Naive thymus-derived CD4-positive, alpha-beta T cell (primary cell): Measurements from ENCODE around the gene RBFOX2. TPM values are rescaled to one million over a fixed set of nuclear protein-coding genes. Genes with fewer than 3 reads are reported as not detected.
A peak's percentile ranks its signal among the peaks of the same experiment; 100 is the strongest.

Experiments
- ATAC-seq: fragments of 150-1000 bp; cut with Tn5 transposase; 2 replicates; pipeline ENCODE4 v1.10.0; 2021; ENCODE audit warnings: mild to moderate bottlenecking, moderate library complexity
- CTCF ChIA-PET: fragments of 350-600 bp; sonication (Branson Sonifier 250); formaldehyde crosslinking; loops from one replicate; lab custom pipeline; 2021; ENCODE audit warnings: antibody characterized with exemption; lab: Charles Lee
- POLR2A ChIA-PET: fragments of 350-600 bp; sonication (Branson Sonifier 250); formaldehyde crosslinking; loops from one replicate; lab custom pipeline; 2021; ENCODE audit warnings: antibody characterized with exemption, inconsistent platforms; lab: Charles Lee
- DNase-seq, 9 donors: peaks; one replicate each; pipeline versions ENCODE4 v3.0.0 to v3.0.0-alpha.2; 2020 to 2022; ENCODE audit warnings: mixed read lengths in 1 of 9
- H3K27ac ChIP-seq: one replicate; pipeline ENCODE4 v1.7.0; 2013; ENCODE audit warnings: mild to moderate bottlenecking, low read depth, low read length, moderate library complexity
- H3K27me3 ChIP-seq, 2 donors: one replicate each; pipeline ENCODE4 v1.7.0; 2013; ENCODE audit warnings: low read length in 2 of 2, mild to moderate bottlenecking in 2 of 2, moderate library complexity in 2 of 2; ENCODE audit not compliant: control insufficient read depth in 2 of 2, insufficient read depth in 2 of 2
- H3K36me3 ChIP-seq, 3 experiments: 1 replicate in 2 of 3; 2 replicates in 1 of 3; pipeline ENCODE4 v1.7.0; 2013; ENCODE audit warnings: low read length in 3 of 3, mild to moderate bottlenecking in 3 of 3, moderate library complexity in 1 of 3; ENCODE audit not compliant: insufficient read depth in 3 of 3, control insufficient read depth in 2 of 3
- H3K4me1 ChIP-seq, 2 donors: one replicate each; pipeline ENCODE4 v1.7.0; 2013; ENCODE audit warnings: low read length in 2 of 2, mild to moderate bottlenecking in 2 of 2, moderate library complexity in 1 of 2; ENCODE audit not compliant: control insufficient read depth in 2 of 2, insufficient read depth in 2 of 2
- H3K4me3 ChIP-seq: 2 replicates; pipeline ENCODE4 v1.7.0; 2013; ENCODE audit warnings: mild to moderate bottlenecking, low read length
- H3K9me3 ChIP-seq, 3 experiments: 1 replicate in 2 of 3; 2 replicates in 1 of 3; pipeline ENCODE4 v1.7.0; 2013; ENCODE audit warnings: low read length in 3 of 3; ENCODE audit not compliant: control insufficient read depth in 2 of 3
- H3K27ac Mint-ChIP-seq, 9 donors: one replicate each; pipeline ENCODE4 v1.8.0; 2020 to 2022; ENCODE audit warnings: mixed read lengths in 9 of 9, mild to moderate bottlenecking in 8 of 9, moderate library complexity in 5 of 9, inconsistent platforms in 2 of 9
- H3K27me3 Mint-ChIP-seq, 5 donors: one replicate each; pipeline ENCODE4 v1.8.0; 2021 to 2022; ENCODE audit warnings: mixed read lengths in 5 of 5, mild to moderate bottlenecking in 1 of 5
- H3K36me3 Mint-ChIP-seq, 5 donors: one replicate each; pipeline ENCODE4 v1.8.0; 2020 to 2022; ENCODE audit warnings: mixed read lengths in 5 of 5, mild to moderate bottlenecking in 3 of 5, inconsistent platforms in 1 of 5
- H3K4me1 Mint-ChIP-seq, 7 donors: one replicate each; pipeline ENCODE4 v1.8.0; 2020 to 2022; ENCODE audit warnings: mixed read lengths in 7 of 7, mild to moderate bottlenecking in 3 of 7, inconsistent platforms in 1 of 7
- H3K4me3 Mint-ChIP-seq, 10 donors: one replicate each; pipeline ENCODE4 v1.8.0; 2020 to 2022; ENCODE audit warnings: mild to moderate bottlenecking in 10 of 10, mixed read lengths in 10 of 10, moderate library complexity in 6 of 10, inconsistent platforms in 2 of 10
- H3K9me3 Mint-ChIP-seq, 11 donors: one replicate each; pipeline ENCODE4 v1.8.0; 2020 to 2022; ENCODE audit warnings: mixed read lengths in 11 of 11, mild to moderate bottlenecking in 4 of 11, inconsistent platforms in 1 of 11, moderate library complexity in 1 of 11
- intact Hi-C, 2 donors: fragments of 100-400 bp; cut with micrococcal nuclease; formaldehyde crosslinking; loops; one replicate each; pipeline ENCODE4 v1.15.1; 2023
- polyA plus RNA-seq, 2 donors: library from polyadenylated mRNA; unstranded; fragments of 300-500 nt; fragmentation: Illumina TruSeq; gene quantifications; one replicate each; pipeline ENCODE4 v1.2.3, GENCODE V29; 2021
- total RNA-seq, 6 experiments: library from RNA in 5 of 6; stranded (reverse) in 5 of 6; gene quantifications; 1 replicate in 5 of 6; 2 replicates in 1 of 6; pipeline ENCODE4 v1.2.3 and lab custom pipeline; 2021 to 2026

The RBFOX2 gene
- total and polyA plus RNA-seq, 7 experiments from 2014 or later, result 0.39 to 1.7 (median 1.1) TPM

GRCh38 chr22:35947794-35948425 is 80.7 kb downstream of the RBFOX2 start:
- intact Hi-C loops, result no loop called here
- H3K36me3 Mint-ChIP-seq, result no peaks in the 10 kb centered on the region
- H3K27ac Mint-ChIP-seq, result no peak overlapping the region
- Histone ChIP-seq H3K9me3 (no peaks in the 10 kb centered on the region), H3K4me1 (no peaks in the 10 kb centered on the region), H3K27me3 (no peaks in the 10 kb centered on the region), H3K36me3 (no peaks in the 10 kb centered on the region), H3K27ac (no peak overlapping the region), H3K4me3 (no peak overlapping the region)
- DNase-seq, result no peak
- ChIA-PET CTCF (interaction anchor here (0.6 kb wide), 2 partner anchors 289 to 595 kb away, joined by 3 read pairs; no protein-coding TSS in a partner anchor), POLR2A (no interaction called here)
- ATAC-seq, result no peak
- no peak overlapping the region for H3K4me3 Mint-ChIP-seq
- no peaks in the 10 kb centered on the region for H3K9me3 Mint-ChIP-seq
- peaks cover 0 to 15% (median 0%) of the 10 kb centered on the region in 5 donors for H3K27me3 Mint-ChIP-seq
- H3K4me1 Mint-ChIP-seq, result no peaks in the 10 kb centered on the region

DNA sequence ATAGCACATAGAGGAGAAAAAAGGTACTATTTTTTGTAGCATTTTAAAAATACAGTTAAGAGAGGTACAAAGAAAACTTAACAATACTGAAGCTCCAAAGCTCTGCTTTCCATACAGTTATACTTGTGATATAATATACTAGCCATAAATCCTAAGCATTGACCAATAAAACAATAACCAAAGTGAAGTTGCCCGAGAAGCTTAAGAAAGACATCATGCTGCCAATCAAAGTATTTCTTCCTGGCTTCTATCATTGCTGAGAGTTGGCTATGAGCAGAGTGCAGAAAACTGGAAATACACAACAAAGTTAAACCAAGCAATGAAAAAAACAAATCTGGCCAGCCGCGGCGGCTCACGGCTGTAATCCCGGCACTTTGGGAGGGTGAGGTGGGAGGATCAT is 84.2 kb downstream of the RBFOX2 start:
- ATAC-seq, result no peak
- DNase-seq, result no peak

DNA sequence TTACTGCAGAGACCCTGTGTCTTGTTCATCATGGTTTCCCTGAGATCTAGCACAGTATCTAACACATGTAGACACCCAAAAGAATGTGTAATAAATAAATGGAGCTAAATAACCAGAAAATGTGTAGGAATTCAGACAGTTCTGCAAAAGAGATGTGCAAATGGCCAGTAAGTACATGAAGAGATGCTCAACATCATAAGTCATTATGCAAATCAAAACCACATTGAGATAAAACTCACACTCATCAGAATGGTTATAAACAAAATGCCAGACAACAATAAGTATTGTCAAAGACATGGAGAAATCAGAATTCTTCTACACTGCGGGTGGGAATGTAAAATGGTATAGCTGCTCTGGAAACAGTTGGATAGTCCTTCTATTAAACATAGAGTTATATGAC is 88.5 kb downstream of the RBFOX2 start:
- H3K4me3 Mint-ChIP-seq, result no peak overlapping the region
- intact Hi-C loops, result no loop called here
- no peaks in the 10 kb centered on the region for H3K4me1 Mint-ChIP-seq
- H3K9me3 Mint-ChIP-seq, result no peaks in the 10 kb centered on the region
- no peak overlapping the region for H3K27ac Mint-ChIP-seq
- ATAC-seq (no peak), DNase-seq (no peak)
- ChIA-PET CTCF (no interaction called here), POLR2A (no interaction called here)
- no peaks in the 10 kb centered on the region for H3K9me3 ChIP-seq
- H3K27me3 ChIP-seq, result no peaks in the 10 kb centered on the region
- peaks cover 0 to 26% (median 6%) of the 10 kb centered on the region in 5 donors for H3K27me3 Mint-ChIP-seq
- H3K4me3 ChIP-seq, result no peak overlapping the region
- no peaks in the 10 kb centered on the region for H3K36me3 ChIP-seq
- no peaks in the 10 kb centered on the region for H3K36me3 Mint-ChIP-seq
- no peak overlapping the region for H3K27ac ChIP-seq
- no peaks in the 10 kb centered on the region for H3K4me1 ChIP-seq

More for the DNA sequence above, 84.2 kb downstream of the RBFOX2 start:
- Mint-ChIP-seq H3K27ac (no peak overlapping the region), H3K27me3 (peaks cover 0 to 32% (median 6%) of the 10 kb centered on the region in 5 donors), H3K4me3 (no peak overlapping the region), H3K9me3 (no peaks in the 10 kb centered on the region), H3K36me3 (no peaks in the 10 kb centered on the region), H3K4me1 (no peaks in the 10 kb centered on the region)
- intact Hi-C loops, result no loop called here
- CTCF ChIA-PET, result no interaction called here
- no peaks in the 10 kb centered on the region for H3K9me3 ChIP-seq
- no peak overlapping the region for H3K4me3 ChIP-seq
- no peaks in the 10 kb centered on the region for H3K27me3 ChIP-seq
- POLR2A ChIA-PET, result no interaction called here
- H3K4me1 ChIP-seq, result no peaks in the 10 kb centered on the region
- no peaks in the 10 kb centered on the region for H3K36me3 ChIP-seq
- H3K27ac ChIP-seq, result no peak overlapping the region

- Histone ChIP-seq H3K4me3 (no peak overlapping the region), H3K9me3 (no peaks in the 10 kb centered on the region), H3K4me1 (no peaks in the 10 kb centered on the region), H3K27ac (no peak overlapping the region), H3K36me3 (no peaks in the 10 kb centered on the region), H3K27me3 (no peaks in the 10 kb centered on the region)
- no peaks in the 10 kb centered on the region for H3K36me3 Mint-ChIP-seq
- H3K4me1 Mint-ChIP-seq, result no peaks in the 10 kb centered on the region
- DNase-seq (no peak), ATAC-seq (no peak)
- H3K4me3 Mint-ChIP-seq, result no peak overlapping the region
- ChIA-PET POLR2A (no interaction called here), CTCF (no interaction called here)
- H3K27ac Mint-ChIP-seq, result no peak overlapping the region
- H3K27me3 Mint-ChIP-seq, result peaks cover 0 to 22% (median 3%) of the 10 kb centered on the region in 5 donors
- intact Hi-C loops, result no loop called here
- no peaks in the 10 kb centered on the region for H3K9me3 Mint-ChIP-seq
Measured at GRCh38 chr22:35938226-35938625, 90.4 kb downstream of the RBFOX2 start.

- Mint-ChIP-seq H3K36me3 (no peaks in the 10 kb centered on the region), H3K27me3 (peaks cover 0 to 17% (median 0%) of the 10 kb centered on the region in 5 donors), H3K9me3 (no peaks in the 10 kb centered on the region), H3K4me1 (no peaks in the 10 kb centered on the region), H3K27ac (peak overlapping the region in 1 of 9 donors; percentile 22), H3K4me3 (no peak overlapping the region)
- ChIA-PET CTCF (no interaction called here), POLR2A (no interaction called here)
- H3K27ac ChIP-seq, result no peak overlapping the region
- no peak overlapping the region for H3K4me3 ChIP-seq
- no peaks in the 10 kb centered on the region for H3K36me3 ChIP-seq
- intact Hi-C loops, result no loop called here
- DNase-seq (no peak), ATAC-seq (no peak)
- H3K9me3 ChIP-seq, result no peaks in the 10 kb centered on the region
- no peaks in the 10 kb centered on the region for H3K27me3 ChIP-seq
- H3K4me1 ChIP-seq, result no peaks in the 10 kb centered on the region
Measured at GRCh38 chr22:35930933-35931332, 97.7 kb downstream of the RBFOX2 start.

DNA sequence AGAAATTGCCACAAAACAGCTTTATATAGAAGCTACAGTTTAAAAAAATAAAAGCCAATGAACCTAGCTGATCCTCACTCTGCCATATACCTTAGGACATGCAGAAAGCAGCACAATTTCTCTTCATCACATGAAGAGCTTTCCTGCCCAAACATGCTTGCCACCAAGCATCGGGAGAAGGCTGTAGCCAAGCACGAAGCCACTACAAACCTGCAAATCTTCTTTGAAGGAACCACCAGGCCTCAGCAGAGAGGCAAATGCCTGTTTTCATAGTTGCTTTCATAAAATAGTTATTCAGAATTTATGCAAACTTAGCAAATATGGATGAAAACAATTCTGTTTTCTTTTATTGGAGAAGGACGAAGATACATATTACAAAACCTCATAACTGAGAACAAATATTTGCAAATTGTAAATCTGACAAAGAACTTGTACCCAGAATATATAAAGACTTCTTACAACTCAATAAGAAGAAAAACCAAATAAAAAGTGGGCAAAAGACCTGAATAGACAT is 100.3 kb downstream of the RBFOX2 start:
- H3K27ac ChIP-seq, result no peak overlapping the region
- intact Hi-C loops, result no loop called here
- Mint-ChIP-seq H3K36me3 (no peaks in the 10 kb centered on the region), H3K4me3 (no peak overlapping the region), H3K9me3 (no peaks in the 10 kb centered on the region), H3K4me1 (no peaks in the 10 kb centered on the region), H3K27me3 (peaks cover 0 to 17% (median 0%) of the 10 kb centered on the region in 5 donors), H3K27ac (no peak overlapping the region)
- POLR2A ChIA-PET, result no interaction called here
- no peak for ATAC-seq
- no peaks in the 10 kb centered on the region for H3K4me1 ChIP-seq
- H3K9me3 ChIP-seq, result no peaks in the 10 kb centered on the region
- no peaks in the 10 kb centered on the region for H3K36me3 ChIP-seq
- no peak for DNase-seq
- CTCF ChIA-PET, result no interaction called here
- H3K4me3 ChIP-seq, result no peak overlapping the region
- H3K27me3 ChIP-seq, result no peaks in the 10 kb centered on the region

GRCh38 chr22:35923026-35923425 is 105.6 kb downstream of the RBFOX2 start:
- ChIA-PET CTCF (interaction anchor here (2.0 kb wide), 1 partner anchor 296 kb away, joined by 8 read pairs; no protein-coding TSS in a partner anchor), POLR2A (no interaction called here)
- ATAC-seq (no peak), DNase-seq (no peak)
- no peaks in the 10 kb centered on the region for H3K9me3 Mint-ChIP-seq
- no peak overlapping the region for H3K4me3 Mint-ChIP-seq
- peaks cover 0 to 5% (median 0%) of the 10 kb centered on the region in 7 donors for H3K4me1 Mint-ChIP-seq
- Histone ChIP-seq H3K36me3 (no peaks in the 10 kb centered on the region), H3K27ac (no peak overlapping the region), H3K4me3 (no peak overlapping the region), H3K27me3 (no peaks in the 10 kb centered on the region), H3K4me1 (no peaks in the 10 kb centered on the region), H3K9me3 (no peaks in the 10 kb centered on the region)
- H3K27me3 Mint-ChIP-seq, result peaks cover 0 to 5% (median 0%) of the 10 kb centered on the region in 5 donors
- H3K36me3 Mint-ChIP-seq, result no peaks in the 10 kb centered on the region
- intact Hi-C loops, result loop anchor here (5.0 kb wide), 1 partner anchor 199 kb away; no protein-coding TSS in a partner anchor
- no peak overlapping the region for H3K27ac Mint-ChIP-seq
